B cell (primary cell): ENCODE data around the gene PIAS4. TPM values are rescaled to one million over a fixed set of nuclear protein-coding genes. Genes with fewer than 3 reads are reported as not detected.

Experiments
- ATAC-seq: fragments of 200-7000 bp; cut with Tn5 transposase; one replicate; pipeline ENCODE4 v1.10.0; 2021; ENCODE audit warnings: low read depth, mild to moderate bottlenecking, moderate number of reproducible peaks, moderate library complexity
- CTCF ChIA-PET: fragments of 350-600 bp; sonication (Branson Sonifier 250); formaldehyde crosslinking; loops from one replicate; lab custom pipeline; 2021; ENCODE audit warnings: antibody characterized with exemption, inconsistent platforms; lab: Charles Lee
- POLR2A ChIA-PET: fragments of 350-600 bp; sonication (Branson Sonifier 250); formaldehyde crosslinking; loops from one replicate; lab custom pipeline; 2021; ENCODE audit warnings: antibody characterized with exemption; lab: Charles Lee
- DNase-seq: peaks from one replicate; pipeline ENCODE4 v3.0.0; 2013
- H2AFZ ChIP-seq: 2 replicates; pipeline ENCODE4 v1.6.1; 2012; ENCODE audit warnings: mild to moderate bottlenecking, low read depth, low read length; ENCODE audit not compliant: insufficient read depth, poor library complexity, severe bottlenecking
- H3K27ac ChIP-seq, 2 donors: 1 replicate in 1 of 2; 2 replicates in 1 of 2; pipeline ENCODE4 v1.5.1; 2012 to 2013; ENCODE audit warnings: low read length in 2 of 2, mild to moderate bottlenecking in 2 of 2, moderate library complexity in 1 of 2
- H3K27me3 ChIP-seq, 4 experiments: fragments of 200-600 bp in 1 of 4; sonication (generic) in 1 of 4; replicated peaks in 1 of 4; 1 replicate in 2 of 4; 2 replicates in 2 of 4; pipeline versions ENCODE4 v1.6.1 to v1.7.0; 2013 to 2016; ENCODE audit warnings: low read length in 3 of 4, mild to moderate bottlenecking in 2 of 4, mixed read lengths in 1 of 4, moderate library complexity in 1 of 4; ENCODE audit not compliant: insufficient read depth in 4 of 4, control insufficient read depth in 3 of 4; ENCODE audit errors: control extremely low read depth in 1 of 4
- H3K36me3 ChIP-seq, 2 experiments: replicated peaks in 1 of 2; 1 replicate in 1 of 2; 2 replicates in 1 of 2; pipeline versions ENCODE4 v1.6.1 to v1.7.1; 2013; ENCODE audit warnings: low read length in 1 of 2; ENCODE audit not compliant: insufficient read depth in 2 of 2, control insufficient read depth in 1 of 2; ENCODE audit errors: control extremely low read depth in 1 of 2, extremely low read depth in 1 of 2
- H3K4me1 ChIP-seq, 2 donors: fragments of 200-600 bp in 1 of 2; sonication (generic) in 1 of 2; 1 replicate in 1 of 2; 2 replicates in 1 of 2; pipeline versions ENCODE4 v1.5.1 to v1.6.1; 2013 to 2017; ENCODE audit warnings: low read length in 2 of 2; ENCODE audit not compliant: control insufficient read depth in 2 of 2, insufficient read depth in 2 of 2
- H3K4me2 ChIP-seq: replicated peaks from 2 replicates; pipeline ENCODE3; 2012; ENCODE audit warnings: mild to moderate bottlenecking, low read depth, low read length; ENCODE audit not compliant: poor library complexity, severe bottlenecking
- H3K4me3 ChIP-seq, 5 experiments: fragments of 200-600 bp in 1 of 5; sonication (generic) in 1 of 5; 1 replicate in 3 of 5; 2 replicates in 2 of 5; pipeline versions ENCODE4 v1.5.1 to v1.7.0; 2011 to 2016; ENCODE audit warnings: low read length in 4 of 5, mild to moderate bottlenecking in 4 of 5, low read depth in 2 of 5, control low read depth in 1 of 5, moderate library complexity in 1 of 5; ENCODE audit not compliant: insufficient read depth in 1 of 5; ENCODE audit errors: control extremely low read depth in 1 of 5, extremely low read depth in 1 of 5
- H3K79me2 ChIP-seq: fragments of 200-600 bp; sonication (generic); one replicate; pipeline ENCODE4 v1.6.0; 2016; ENCODE audit warnings: low read length; ENCODE audit not compliant: control insufficient read depth, insufficient read depth
- H3K9ac ChIP-seq: fragments of 200-600 bp; sonication (generic); 2 replicates; pipeline ENCODE4 v1.6.1; 2017; ENCODE audit warnings: mild to moderate bottlenecking, low read length, moderate library complexity
- H3K9me3 ChIP-seq, 3 donors: one replicate each; pipeline versions ENCODE4 v1.6.1 to v1.7.1; 2013; ENCODE audit warnings: low read length in 2 of 3; ENCODE audit not compliant: control insufficient read depth in 2 of 3, insufficient read depth in 1 of 3; ENCODE audit errors: control extremely low read depth in 1 of 3
- H4K20me1 ChIP-seq: 2 replicates; pipeline ENCODE4 v1.6.0; 2012; ENCODE audit warnings: mild to moderate bottlenecking, low read length; ENCODE audit not compliant: insufficient read depth, control insufficient read depth, poor library complexity, severe bottlenecking
- H3K27ac Mint-ChIP-seq: one replicate; pipeline ENCODE4 v1.8.0; 2021; ENCODE audit warnings: mixed read lengths
- H3K27me3 Mint-ChIP-seq: one replicate; pipeline ENCODE4 v1.8.0; 2021; ENCODE audit warnings: mixed read lengths
- H3K4me1 Mint-ChIP-seq: one replicate; pipeline ENCODE4 v1.8.0; 2021; ENCODE audit warnings: mixed read lengths
- H3K4me3 Mint-ChIP-seq: one replicate; pipeline ENCODE4 v1.8.0; 2021; ENCODE audit warnings: mixed read lengths
- H3K9me3 Mint-ChIP-seq: one replicate; pipeline ENCODE4 v1.8.0; 2022; ENCODE audit warnings: mixed read lengths; ENCODE audit not compliant: insufficient read depth
- CTCF ChIP-seq: fragments of 200-600 bp; IDR thresholded peaks from one replicate; pipeline ENCODE4 v1.8.0; 2022; ENCODE audit warnings: antibody characterized with exemption, mild to moderate bottlenecking
- EZH2 ChIP-seq: IDR thresholded peaks from 2 replicates; pipeline ENCODE4 v1.6.1; 2012; ENCODE audit warnings: borderline replicate concordance, low read depth, mild to moderate bottlenecking, moderate library complexity, low read length; ENCODE audit not compliant: insufficient read depth, poor library complexity, severe bottlenecking
- WGBS: methylation state at CpG from one replicate; pipeline ENCODE4 v1.1.5; 2013; ENCODE audit warnings: missing lambda C conversion rate; ENCODE audit not compliant: insufficient coverage; 5-methylcytosine and 5-hydroxymethylcytosine counted together
- intact Hi-C: fragments of 100-400 bp; cut with micrococcal nuclease; formaldehyde crosslinking; loops from one replicate; pipeline ENCODE4 v1.10.0; 2022
- polyA plus RNA-seq: library from polyadenylated mRNA; depleted of rRNA; stranded (reverse); fragments of >200 nt; gene quantifications from 2 replicates; pipeline ENCODE4 v1.2.3, GENCODE V29; 2012
- total RNA-seq, 2 donors: library from RNA; stranded (reverse); fragments of 120-200 nt in 1 of 2; gene quantifications; 1 replicate in 1 of 2; 2 replicates in 1 of 2; pipeline versions ENCODE4 v1.2.3 to v1.2.4, GENCODE V29; 2013 to 2022

The PIAS4 gene
- total and polyA plus RNA-seq, 2 donors (not counting 1 experiment from before 2014, with no cell fraction given): 13.7 to 56.8 TPM

GRCh38 chr19:3958836-3959765 lies 48.4 kb upstream of the PIAS4 start:
- Histone ChIP-seq H3K4me1 (no peaks in the 10 kb centered on the region), H3K4me3 (no peak overlapping the region), H4K20me1 (peaks cover 19% of the 10 kb centered on the region), H3K27ac (no peak overlapping the region), H3K79me2 (no peaks in the 10 kb centered on the region), H3K9ac (no peak overlapping the region), H3K4me2 (no peak overlapping the region), H3K36me3 (peaks cover 0 to 50% of the 10 kb centered on the region in 2 experiments), H3K9me3 (no peaks in the 10 kb centered on the region), H3K27me3 (no peaks in the 10 kb centered on the region), H2AFZ (no peak overlapping the region)
- Mint-ChIP-seq H3K9me3 (no peaks in the 10 kb centered on the region), H3K4me1 (no peaks in the 10 kb centered on the region), H3K4me3 (no peak overlapping the region), H3K27ac (no peak overlapping the region), H3K27me3 (no peaks in the 10 kb centered on the region)
- CTCF ChIA-PET: no interaction called here
- POLR2A ChIA-PET: interaction anchor here (0.6 kb wide), 1 partner anchor 213 kb away, joined by 11 read pairs; no protein-coding TSS in a partner anchor
- no peak for DNase-seq
- ATAC-seq: no peak
- WGBS: 98% methylated on average over 86 of the region's 86 CpGs
- TF ChIP-seq CTCF: no peak
- TF ChIP-seq EZH2: no peak
- intact Hi-C loops: no loop called here

GRCh38 chr19:3959766-3960131 lies 47.8 kb upstream of the PIAS4 start:
- POLR2A ChIA-PET: no interaction called here
- H3K9me3 Mint-ChIP-seq: no peaks in the 10 kb centered on the region
- H3K4me3 ChIP-seq: no peak overlapping the region
- peaks cover 0 to 55% of the 10 kb centered on the region in 2 experiments for H3K36me3 ChIP-seq
- H3K9ac ChIP-seq: no peak overlapping the region
- H3K27me3 ChIP-seq: no peaks in the 10 kb centered on the region
- H3K79me2 ChIP-seq: no peaks in the 10 kb centered on the region
- ATAC-seq (no peak), DNase-seq (no peak)
- no peaks in the 10 kb centered on the region for H3K4me1 Mint-ChIP-seq
- no peak overlapping the region for H3K4me3 Mint-ChIP-seq
- no peak for TF ChIP-seq CTCF
- TF ChIP-seq EZH2: no peak
- no peak overlapping the region for H2AFZ ChIP-seq
- no peaks in the 10 kb centered on the region for H3K9me3 ChIP-seq
- no peak overlapping the region for H3K4me2 ChIP-seq
- no peaks in the 10 kb centered on the region for H3K27me3 Mint-ChIP-seq
- peaks cover 19% of the 10 kb centered on the region for H4K20me1 ChIP-seq
- CTCF ChIA-PET: no interaction called here
- H3K27ac Mint-ChIP-seq: no peak overlapping the region
- H3K27ac ChIP-seq: no peak overlapping the region
- intact Hi-C loops: no loop called here
- H3K4me1 ChIP-seq: no peaks in the 10 kb centered on the region
- WGBS: 99% methylated on average over 12 of the region's 15 CpGs
